SK-N-MC (cell line): ENCODE measurements around the gene CYP4A22.

Experiments
- DNase-seq: peaks from one replicate; pipeline ENCODE4 v3.0.0-alpha.2; 2011; ENCODE audit warnings: low read depth, low spot score
- H3K27ac ChIP-seq: fragments of 200-600 bp; sonication (generic); 2 replicates; pipeline ENCODE4 v1.5.1; 2016; ENCODE audit warnings: mixed run types
- H3K36me3 ChIP-seq: fragments of 200-600 bp; sonication (generic); 2 replicates; pipeline ENCODE4 v1.6.1; 2017; ENCODE audit warnings: antibody characterized with exemption, low read length, mixed read lengths; ENCODE audit not compliant: insufficient read depth
- H3K4me3 ChIP-seq: fragments of 200-600 bp; sonication (generic); 2 replicates; pipeline ENCODE4 v1.5.1; 2016
- H3K9ac ChIP-seq: fragments of 200-600 bp; sonication (generic); 2 replicates; pipeline ENCODE4 v1.8.0; 2017; ENCODE audit warnings: mixed run types, mixed read lengths; ENCODE audit not compliant: insufficient read length
- H3K9me3 ChIP-seq: fragments of 200-600 bp; sonication (generic); 2 replicates; pipeline ENCODE4 v1.6.1; 2017; ENCODE audit warnings: low read depth, mild to moderate bottlenecking, antibody characterized with exemption, low read length, moderate library complexity, mixed read lengths
- EZH2 ChIP-seq: fragments of 200-600 bp; sonication (generic); IDR thresholded peaks from one replicate; pipeline ENCODE4 v1.6.1; 2017; ENCODE audit warnings: antibody characterized with exemption
- FOXP2 ChIP-seq: optimal IDR thresholded peaks from 2 replicates; pipeline ENCODE3; 2011; ENCODE audit warnings: mild to moderate bottlenecking, moderate library complexity; ENCODE audit not compliant: insufficient read depth; ENCODE audit errors: extremely low read length, control extremely low read depth
- POLR2AphosphoS5 ChIP-seq: IDR thresholded peaks from 2 replicates; pipeline ENCODE4 v1.6.1; 2012; ENCODE audit warnings: mild to moderate bottlenecking, low read depth, low read length, borderline replicate concordance

The CYP4A22 gene

GRCh38 chr1:47184090-47184821, 47.0 kb downstream of the CYP4A22 start:
- no peak for TF ChIP-seq EZH2
- TF ChIP-seq POLR2AphosphoS5, result no peak
- TF ChIP-seq FOXP2, result no peak
- no peak overlapping the region for H3K4me3 ChIP-seq
- no peak overlapping the region for H3K9ac ChIP-seq
- no peak for DNase-seq
- no peaks in the 10 kb centered on the region for H3K9me3 ChIP-seq
- no peak overlapping the region for H3K27ac ChIP-seq
- H3K36me3 ChIP-seq, result no peaks in the 10 kb centered on the region

- no peak overlapping the region for H3K9ac ChIP-seq
- no peak for DNase-seq
- no peaks in the 10 kb centered on the region for H3K36me3 ChIP-seq
- TF ChIP-seq EZH2, result no peak
- TF ChIP-seq FOXP2, result no peak
- no peak for TF ChIP-seq POLR2AphosphoS5
- no peak overlapping the region for H3K27ac ChIP-seq
- H3K9me3 ChIP-seq, result no peaks in the 10 kb centered on the region
- H3K4me3 ChIP-seq, result no peak overlapping the region
Measured at GRCh38 chr1:47184822-47185677, 47.8 kb downstream of the CYP4A22 start.

GRCh38 chr1:47186267-47187185, 49.3 kb downstream of the CYP4A22 start:
- Histone ChIP-seq H3K9me3 (no peaks in the 10 kb centered on the region), H3K27ac (no peak overlapping the region), H3K36me3 (no peaks in the 10 kb centered on the region), H3K4me3 (no peak overlapping the region), H3K9ac (no peak overlapping the region)
- no peak for TF ChIP-seq POLR2AphosphoS5
- TF ChIP-seq FOXP2, result no peak
- TF ChIP-seq EZH2, result no peak
- no peak for DNase-seq

- H3K36me3 ChIP-seq, result no peaks in the 10 kb centered on the region
- no peaks in the 10 kb centered on the region for H3K9me3 ChIP-seq
- H3K4me3 ChIP-seq, result no peak overlapping the region
- no peak for TF ChIP-seq FOXP2
- TF ChIP-seq POLR2AphosphoS5, result no peak
- TF ChIP-seq EZH2, result no peak
- DNase-seq, result no peak
- H3K27ac ChIP-seq, result no peak overlapping the region
- H3K9ac ChIP-seq, result no peak overlapping the region
Measured at GRCh38 chr1:47187231-47187925, 50.1 kb downstream of the CYP4A22 start.

GRCh38 chr1:47187926-47188250, 50.6 kb downstream of the CYP4A22 start:
- H3K36me3 ChIP-seq, result no peaks in the 10 kb centered on the region
- no peak for DNase-seq
- no peaks in the 10 kb centered on the region for H3K9me3 ChIP-seq
- TF ChIP-seq EZH2, result no peak
- TF ChIP-seq POLR2AphosphoS5, result no peak
- TF ChIP-seq FOXP2, result no peak
- no peak overlapping the region for H3K27ac ChIP-seq
- no peak overlapping the region for H3K4me3 ChIP-seq
- no peak overlapping the region for H3K9ac ChIP-seq

- no peak for DNase-seq
- Histone ChIP-seq H3K9ac (no peak overlapping the region), H3K4me3 (no peak overlapping the region), H3K27ac (no peak overlapping the region), H3K9me3 (no peaks in the 10 kb centered on the region), H3K36me3 (no peaks in the 10 kb centered on the region)
- TF ChIP-seq POLR2AphosphoS5, result no peak
- TF ChIP-seq EZH2, result no peak
- no peak for TF ChIP-seq FOXP2
Measured at GRCh38 chr1:47188791-47189785, 51.8 kb downstream of the CYP4A22 start.

GRCh38 chr1:47189844-47190508, 52.7 kb downstream of the CYP4A22 start, which contains the start of gene PDZK1IP1:
Gene PDZK1IP1, minus strand, starts transcription at chr1:47190036. Its CDS starts 104 bp downstream, at chr1:47189932.
- no peak within 1 kb of the TSS for H3K9ac ChIP-seq
- no peaks in the 10 kb centered on the region for H3K9me3 ChIP-seq
- DNase-seq, result no peak
- H3K4me3 ChIP-seq, result no peak within 1 kb of the TSS
- no peak for TF ChIP-seq POLR2AphosphoS5
- TF ChIP-seq EZH2, result no peak
- H3K36me3 ChIP-seq, result no peaks in the 10 kb centered on the region
- H3K27ac ChIP-seq, result no peak within 1 kb of the TSS
